OCI-LY3 (cell line): Measurements from ENCODE around the gene MTIF3.
A peak's percentile ranks its signal among the peaks of the same experiment; 100 is the strongest.

Experiments
- H2AFZ ChIP-seq: fragments of 200-600, 300-600 bp; shearing (Covaris generic); 2 replicates; pipeline ENCODE4 v1.6.0; 2014; ENCODE audit warnings: antibody characterized with exemption, low read depth, low read length
- H3K27ac ChIP-seq: fragments of 200-600, 300-600 bp; sonication (generic); 2 replicates; pipeline ENCODE4 v1.5.1; 2014; ENCODE audit warnings: mild to moderate bottlenecking, low read length, moderate library complexity, mixed read lengths
- H3K27me3 ChIP-seq: fragments of 200-600, 300-600 bp; sonication (generic); 2 replicates; pipeline ENCODE4 v1.6.1; 2014; ENCODE audit warnings: low read depth, low read length, mixed read lengths
- H3K36me3 ChIP-seq: fragments of 200-600, 300-600 bp; sonication (generic); replicated peaks from 2 replicates; pipeline ENCODE3; 2014; ENCODE audit warnings: low read depth, low read length, mixed read lengths
- H3K4me1 ChIP-seq: fragments of 300-600, 200-600 bp; sonication (generic); 2 replicates; pipeline ENCODE4 v1.6.1; 2014; ENCODE audit warnings: low read length, mixed read lengths
- H3K4me2 ChIP-seq: fragments of 200-600, 300-600 bp; sonication (generic); 2 replicates; pipeline ENCODE4 v1.6.1; 2014; ENCODE audit warnings: low read length, mixed read lengths
- H3K4me3 ChIP-seq: fragments of 300-600, 200-600 bp; sonication (generic); 2 replicates; pipeline ENCODE4 v1.5.1; 2014; ENCODE audit warnings: antibody characterized with exemption, mild to moderate bottlenecking, low read length, moderate library complexity
- H3K79me2 ChIP-seq: fragments of 300-600, 200-600 bp; shearing (Covaris generic); 2 replicates; pipeline ENCODE4 v1.6.1; 2014; ENCODE audit warnings: mild to moderate bottlenecking, low read length, mixed read lengths
- H3K9ac ChIP-seq: fragments of 300-600, 200-600 bp; shearing (Covaris generic); 2 replicates; pipeline ENCODE4 v1.6.0; 2014; ENCODE audit warnings: mild to moderate bottlenecking, low read length, moderate library complexity
- H3K9me3 ChIP-seq: fragments of 200-600, 300-600 bp; shearing (Covaris generic); 2 replicates; pipeline ENCODE4 v1.6.1; 2014; ENCODE audit warnings: low read length, mixed read lengths; ENCODE audit not compliant: insufficient read depth
- H4K20me1 ChIP-seq: fragments of 200-600, 300-600 bp; sonication (generic); 2 replicates; pipeline ENCODE4 v1.6.1; 2016; ENCODE audit warnings: low read length, mixed read lengths; ENCODE audit not compliant: insufficient read depth
- EZH2phosphoT487 ChIP-seq: fragments of 200-600 bp; shearing (Covaris generic); IDR thresholded peaks from 2 replicates; pipeline ENCODE4 v1.6.1; 2018; ENCODE audit warnings: antibody characterized with exemption, mixed run types, low read depth
- TF ChIP-seq, protein P1 (sequence below): fragments of 200-600, 300-600 bp; sonication (generic); IDR thresholded peaks from 2 replicates; pipeline ENCODE4 v1.5.1; 2014; ENCODE audit warnings: antibody characterized with exemption, low read length, low read depth

The MTIF3 gene

DNA sequence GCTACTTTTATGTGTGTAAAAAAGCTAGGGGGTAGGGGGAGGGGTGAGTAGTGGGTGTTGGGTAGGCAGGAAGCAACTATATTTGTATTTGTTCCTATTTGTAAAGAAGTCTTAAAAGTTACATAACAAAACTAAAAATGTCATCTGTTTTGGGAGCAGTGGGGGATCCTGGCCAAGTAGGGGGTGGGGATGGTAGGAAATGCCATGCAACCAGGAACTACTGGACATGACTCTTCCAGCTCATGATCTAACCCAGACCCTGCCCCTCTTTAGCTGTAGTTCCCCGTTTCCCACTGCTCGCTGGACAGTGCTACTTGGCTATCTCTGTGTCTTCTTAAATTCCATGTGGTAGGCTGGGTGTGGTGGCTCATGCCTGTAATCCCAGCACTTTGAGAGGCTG is 22.7 kb downstream of the MTIF3 start:
- no peak for TF ChIP-seq EZH2phosphoT487
- TF ChIP-seq, protein P1, sequence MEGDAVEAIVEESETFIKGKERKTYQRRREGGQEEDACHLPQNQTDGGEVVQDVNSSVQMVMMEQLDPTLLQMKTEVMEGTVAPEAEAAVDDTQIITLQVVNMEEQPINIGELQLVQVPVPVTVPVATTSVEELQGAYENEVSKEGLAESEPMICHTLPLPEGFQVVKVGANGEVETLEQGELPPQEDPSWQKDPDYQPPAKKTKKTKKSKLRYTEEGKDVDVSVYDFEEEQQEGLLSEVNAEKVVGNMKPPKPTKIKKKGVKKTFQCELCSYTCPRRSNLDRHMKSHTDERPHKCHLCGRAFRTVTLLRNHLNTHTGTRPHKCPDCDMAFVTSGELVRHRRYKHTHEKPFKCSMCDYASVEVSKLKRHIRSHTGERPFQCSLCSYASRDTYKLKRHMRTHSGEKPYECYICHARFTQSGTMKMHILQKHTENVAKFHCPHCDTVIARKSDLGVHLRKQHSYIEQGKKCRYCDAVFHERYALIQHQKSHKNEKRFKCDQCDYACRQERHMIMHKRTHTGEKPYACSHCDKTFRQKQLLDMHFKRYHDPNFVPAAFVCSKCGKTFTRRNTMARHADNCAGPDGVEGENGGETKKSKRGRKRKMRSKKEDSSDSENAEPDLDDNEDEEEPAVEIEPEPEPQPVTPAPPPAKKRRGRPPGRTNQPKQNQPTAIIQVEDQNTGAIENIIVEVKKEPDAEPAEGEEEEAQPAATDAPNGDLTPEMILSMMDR = no peak
- no peaks in the 10 kb centered on the region for H3K27me3 ChIP-seq
- no peak overlapping the region for H3K4me3 ChIP-seq
- no peak overlapping the region for H3K9ac ChIP-seq
- H3K79me2 ChIP-seq = peaks cover 87% of the 10 kb centered on the region
- H3K4me2 ChIP-seq = peak overlapping the region; percentile 95; the same call in 1 of the 2 replicates
- H3K36me3 ChIP-seq = peaks cover 76% of the 10 kb centered on the region
- H2AFZ ChIP-seq = no peak overlapping the region
- no peaks in the 10 kb centered on the region for H3K9me3 ChIP-seq
- peaks cover 22% of the 10 kb centered on the region for H4K20me1 ChIP-seq
- peak overlapping the region; percentile 89; the same call in 1 of the 2 replicates for H3K27ac ChIP-seq
- peaks cover 35% of the 10 kb centered on the region for H3K4me1 ChIP-seq

DNA sequence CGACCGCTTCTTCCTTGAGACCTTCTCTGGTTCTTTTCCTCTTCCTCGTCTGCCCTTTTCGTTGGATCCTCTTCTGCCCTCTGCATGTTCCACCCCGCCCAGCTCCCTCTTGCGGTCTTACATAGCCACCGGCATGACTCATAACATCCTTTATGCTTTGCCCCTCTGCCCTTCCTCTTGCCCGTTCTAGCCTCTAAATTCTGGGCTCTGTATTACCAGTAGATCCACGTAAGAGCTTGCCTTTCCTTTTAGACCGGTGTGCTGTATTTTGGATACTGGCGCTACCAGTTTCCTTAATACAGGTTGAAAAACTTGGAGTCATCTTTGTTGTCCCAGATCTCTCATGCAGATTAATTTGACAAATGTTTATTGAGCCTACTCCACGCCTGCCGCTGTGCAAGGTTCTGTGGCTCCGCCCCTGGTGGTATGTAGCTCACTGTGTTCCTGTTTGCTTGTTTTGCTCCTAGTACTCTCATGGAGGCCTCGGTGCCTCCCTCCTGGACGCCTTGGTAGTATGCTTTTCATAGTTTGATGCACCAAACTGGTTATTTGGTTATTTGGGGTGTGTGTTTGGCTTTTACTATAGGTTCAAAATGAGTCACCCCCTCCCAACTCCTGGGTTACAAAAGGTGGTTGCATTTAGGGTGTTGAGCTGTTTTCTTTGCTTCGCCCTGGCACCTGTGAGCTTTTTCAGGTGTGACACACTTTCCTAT is 24.3 kb downstream of the MTIF3 start:
- Histone ChIP-seq H3K4me3 (peak overlapping the region; percentile 88), H3K27me3 (no peaks in the 10 kb centered on the region), H3K9ac (peak overlapping the region; percentile 90), H3K27ac (peak overlapping the region; percentile 89), H3K36me3 (peaks cover 60% of the 10 kb centered on the region), H3K79me2 (peaks cover 71% of the 10 kb centered on the region), H3K4me1 (peaks cover 35% of the 10 kb centered on the region), H3K4me2 (peak overlapping the region; percentile 95), H2AFZ (no peak overlapping the region), H3K9me3 (no peaks in the 10 kb centered on the region), H4K20me1 (peaks cover 15% of the 10 kb centered on the region)
- no peak for TF ChIP-seq EZH2phosphoT487
- TF ChIP-seq, protein P1 = peak; percentile 63

DNA sequence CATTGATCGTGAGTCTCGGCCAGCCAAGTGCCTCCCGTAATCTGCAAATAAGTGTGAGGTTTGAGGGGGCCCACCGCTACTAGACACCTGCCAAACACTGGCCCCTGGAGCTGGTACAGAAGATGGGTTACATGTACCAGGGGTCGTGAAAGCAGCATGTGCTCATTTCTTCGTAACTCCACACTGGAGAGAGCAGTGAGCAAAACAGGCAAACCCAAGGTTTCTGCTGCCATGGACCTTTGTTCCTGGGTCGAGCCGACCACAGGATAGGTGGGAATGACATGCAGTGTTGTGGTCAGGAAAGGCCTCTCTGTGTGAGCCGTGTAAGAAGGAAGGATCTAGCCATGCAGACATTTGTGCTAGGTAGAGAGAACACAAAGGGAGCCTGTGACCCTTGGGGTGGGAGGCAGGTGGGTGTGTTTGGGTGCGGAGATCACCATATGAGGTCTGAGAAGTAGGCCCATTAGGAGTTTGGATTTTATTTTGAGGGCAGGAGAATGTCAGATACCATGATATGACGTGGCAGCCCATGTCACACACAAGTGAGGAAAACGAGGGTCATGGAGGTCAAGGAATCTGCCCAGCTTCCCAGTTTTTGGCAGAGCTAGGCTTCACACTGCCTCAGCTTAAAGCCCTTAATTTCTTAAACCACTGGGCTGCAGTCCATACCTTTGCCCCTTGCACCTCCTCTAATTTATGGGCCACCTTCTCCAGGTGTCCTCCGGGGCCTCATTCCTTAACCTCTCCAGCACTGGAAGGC is 25.0 kb downstream of the MTIF3 start:
- Histone ChIP-seq H3K9me3 (no peaks in the 10 kb centered on the region), H4K20me1 (peaks cover 15% of the 10 kb centered on the region), H3K4me3 (peak overlapping the region; percentile 88), H3K4me1 (peaks cover 35% of the 10 kb centered on the region), H2AFZ (no peak overlapping the region), H3K27me3 (no peaks in the 10 kb centered on the region), H3K27ac (peak overlapping the region; percentile 89), H3K79me2 (peaks cover 64% of the 10 kb centered on the region), H3K4me2 (peak overlapping the region; percentile 95), H3K36me3 (peaks cover 53% of the 10 kb centered on the region), H3K9ac (peak overlapping the region; percentile 90)
- TF ChIP-seq EZH2phosphoT487 = no peak
- TF ChIP-seq, protein P1 = no peak

DNA sequence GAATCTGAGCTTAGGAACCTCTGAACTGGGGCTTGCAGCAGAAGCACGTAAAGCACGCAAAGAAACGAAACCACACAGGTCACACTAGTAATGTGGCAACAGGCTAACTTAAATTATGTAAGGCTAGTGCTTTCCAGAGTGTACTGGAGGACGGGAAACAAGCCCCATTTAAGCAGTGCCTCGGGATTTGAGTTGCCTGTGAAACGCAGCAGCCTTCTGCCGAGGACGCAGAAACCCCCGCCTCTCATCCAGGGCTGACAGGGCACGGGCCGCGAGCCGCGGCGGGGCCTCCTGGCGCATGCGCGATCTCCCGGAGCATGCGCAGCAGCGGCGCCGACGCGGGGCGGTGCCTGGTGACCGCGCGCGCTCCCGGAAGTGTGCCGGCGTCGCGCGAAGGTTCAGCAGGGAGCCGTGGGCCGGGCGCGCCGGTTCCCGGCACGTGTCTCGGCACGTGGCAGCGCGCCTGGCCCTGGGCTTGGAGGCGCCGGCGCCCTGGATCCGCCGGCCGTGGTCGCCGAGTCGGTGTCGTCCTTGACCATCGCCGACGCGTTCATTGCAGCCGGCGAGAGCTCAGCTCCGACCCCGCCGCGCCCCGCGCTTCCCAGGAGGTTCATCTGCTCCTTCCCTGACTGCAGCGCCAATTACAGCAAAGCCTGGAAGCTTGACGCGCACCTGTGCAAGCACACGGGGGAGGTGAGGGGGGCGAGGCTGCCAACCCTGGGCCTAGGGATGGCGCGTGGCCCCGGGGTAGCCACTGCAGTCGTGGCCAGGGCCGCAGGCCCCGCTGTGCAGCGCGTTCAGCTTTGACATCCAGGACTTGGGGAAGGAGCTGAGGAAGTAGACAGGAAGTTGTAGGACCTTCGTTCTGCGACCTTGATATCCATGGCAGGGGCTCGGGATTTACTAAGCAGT is 25.9 kb downstream of the MTIF3 start, which contains the start of gene GTF3A:
Gene GTF3A (plus strand): TSS at position 374 of the 912 bp plus-strand sequence.
- H3K27ac ChIP-seq = peak within 1 kb of the TSS; percentile 89
- H4K20me1 ChIP-seq = peaks cover 15% of the 10 kb centered on the region
- no peak for TF ChIP-seq EZH2phosphoT487
- TF ChIP-seq, protein P1 = no peak
- H2AFZ ChIP-seq = peak within 1 kb of the TSS; percentile 85
- H3K79me2 ChIP-seq = peaks cover 56% of the 10 kb centered on the region
- H3K9ac ChIP-seq = peak within 1 kb of the TSS; percentile 90
- H3K9me3 ChIP-seq = no peaks in the 10 kb centered on the region
- peak within 1 kb of the TSS; percentile 95 for H3K4me2 ChIP-seq
- H3K36me3 ChIP-seq = peaks cover 45% of the 10 kb centered on the region
- H3K4me1 ChIP-seq = peaks cover 35% of the 10 kb centered on the region
- H3K4me3 ChIP-seq = peak within 1 kb of the TSS; percentile 88
- no peaks in the 10 kb centered on the region for H3K27me3 ChIP-seq
